Measurements from ENCODE around the gene HSF5. TPM values are rescaled to one million over a fixed set of nuclear protein-coding genes. Genes with fewer than 3 reads are reported as not detected.

HSF5 gene
- total and polyA plus RNA-seq, 2 of the 13 experiments (the other 11 are each of a cell fraction or from before 2014, with no cell fraction given): not detected

DNA sequence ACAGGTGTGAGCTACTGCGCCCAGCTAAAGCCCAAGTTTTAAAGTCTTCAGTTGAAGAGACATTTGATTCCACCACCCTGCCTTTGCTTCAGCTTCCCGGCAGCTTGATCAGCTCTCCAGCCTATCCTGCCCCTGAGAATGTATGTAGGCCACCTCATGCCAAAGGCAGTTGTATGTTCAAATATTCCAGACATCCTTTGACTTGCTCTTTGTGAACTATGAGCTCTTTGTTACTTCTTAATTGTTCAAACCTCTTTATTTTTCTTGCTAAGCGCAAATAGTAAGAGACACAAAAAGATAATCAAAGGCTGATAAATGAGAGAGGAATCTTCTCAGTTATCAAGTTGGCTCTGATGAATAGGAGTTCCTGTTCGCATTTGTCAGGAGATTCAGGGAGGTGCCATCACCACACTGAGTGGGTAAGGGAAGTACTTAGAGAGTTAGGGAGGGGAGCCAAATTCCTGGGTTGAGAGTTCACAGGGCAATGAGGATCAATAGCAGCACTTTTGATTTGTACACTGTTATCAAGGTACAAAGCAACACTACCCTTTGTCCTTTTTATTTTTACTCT lies 104.2 kb downstream of the HSF5 start (continued):
- TF ChIP-seq TCF7 (IDR thresholded peaks at IDR 0.05; ENCODE audit: low read depth) (peak; percentile 71), THAP11 (CRISPR knock-in tag; IDR thresholded peaks at IDR 0.05) (0 out of 2 replicates have a peak, but pooled peaks have one; percentile 12), ZNF501 (CRISPR knock-in tag; IDR thresholded peaks at IDR 0.05) (peak; percentile 78), GATAD2A (CRISPR knock-in tag; IDR thresholded peaks at IDR 0.05) (peak; percentile 89), FOXA3 (CRISPR knock-in tag; IDR thresholded peaks at IDR 0.05) (peak; percentile 57), NFKBIZ (CRISPR knock-in tag; IDR thresholded peaks at IDR 0.05) (peak; percentile 29; the same call in 1 of the 2 replicates), ZNF609 (CRISPR knock-in tag; IDR thresholded peaks at IDR 0.05; ENCODE audit: borderline replicate concordance) (0 out of 2 replicates have a peak, but pooled peaks have one; percentile 39), FOXA1 (IDR thresholded peaks at IDR 0.05) (no peak), FOXA1 (CRISPR knock-in tag; IDR thresholded peaks at IDR 0.05) (peak; percentile 41), NFYB (CRISPR knock-in tag; IDR thresholded peaks at IDR 0.05) (no peak), RCOR2 (CRISPR knock-in tag; IDR thresholded peaks at IDR 0.05) (0 out of 2 replicates have a peak, but pooled peaks have one; percentile 20), CEBPG (CRISPR knock-in tag; IDR thresholded peaks at IDR 0.05) (0 out of 2 replicates have a peak, but pooled peaks have one; percentile 11), SOX13 (IDR thresholded peaks at IDR 0.05) (no peak), SOX13 (CRISPR knock-in tag; conservative IDR thresholded peaks at IDR 0.05 in 1 of 2, IDR thresholded peaks at IDR 0.05 in 1 of 2) (peak in 1 of 2 experiments; percentile 89; a peak in 2 of 4 replicates), HNRNPK (IDR thresholded peaks at IDR 0.05; ENCODE audit: low read depth, low read length, poor library complexity, severe bottlenecking) (no peak), MIXL1 (CRISPR knock-in tag; IDR thresholded peaks at IDR 0.05) (peak; percentile 38)
- TF ChIP-seq, protein P1, sequence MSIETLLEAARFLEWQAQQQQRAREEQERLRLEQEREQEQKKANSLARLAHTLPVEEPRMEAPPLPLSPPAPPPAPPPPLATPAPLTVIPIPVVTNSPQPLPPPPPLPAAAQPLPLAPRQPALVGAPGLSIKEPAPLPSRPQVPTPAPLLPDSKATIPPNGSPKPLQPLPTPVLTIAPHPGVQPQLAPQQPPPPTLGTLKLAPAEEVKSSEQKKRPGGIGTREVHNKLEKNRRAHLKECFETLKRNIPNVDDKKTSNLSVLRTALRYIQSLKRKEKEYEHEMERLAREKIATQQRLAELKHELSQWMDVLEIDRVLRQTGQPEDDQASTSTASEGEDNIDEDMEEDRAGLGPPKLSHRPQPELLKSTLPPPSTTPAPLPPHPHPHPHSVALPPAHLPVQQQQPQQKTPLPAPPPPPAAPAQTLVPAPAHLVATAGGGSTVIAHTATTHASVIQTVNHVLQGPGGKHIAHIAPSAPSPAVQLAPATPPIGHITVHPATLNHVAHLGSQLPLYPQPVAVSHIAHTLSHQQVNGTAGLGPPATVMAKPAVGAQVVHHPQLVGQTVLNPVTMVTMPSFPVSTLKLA (IDR thresholded peaks at IDR 0.05): no peak
- TF ChIP-seq, protein P2, sequence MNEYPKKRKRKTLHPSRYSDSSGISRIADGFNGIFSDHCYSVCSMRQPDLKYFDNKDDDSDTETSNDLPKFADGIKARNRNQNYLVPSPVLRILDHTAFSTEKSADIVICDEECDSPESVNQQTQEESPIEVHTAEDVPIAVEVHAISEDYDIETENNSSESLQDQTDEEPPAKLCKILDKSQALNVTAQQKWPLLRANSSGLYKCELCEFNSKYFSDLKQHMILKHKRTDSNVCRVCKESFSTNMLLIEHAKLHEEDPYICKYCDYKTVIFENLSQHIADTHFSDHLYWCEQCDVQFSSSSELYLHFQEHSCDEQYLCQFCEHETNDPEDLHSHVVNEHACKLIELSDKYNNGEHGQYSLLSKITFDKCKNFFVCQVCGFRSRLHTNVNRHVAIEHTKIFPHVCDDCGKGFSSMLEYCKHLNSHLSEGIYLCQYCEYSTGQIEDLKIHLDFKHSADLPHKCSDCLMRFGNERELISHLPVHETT (CRISPR knock-in tag; conservative IDR thresholded peaks at IDR 0.05): 0 out of 2 replicates have a peak, but pooled peaks have one; percentile 12
- TF ChIP-seq, protein P3, sequence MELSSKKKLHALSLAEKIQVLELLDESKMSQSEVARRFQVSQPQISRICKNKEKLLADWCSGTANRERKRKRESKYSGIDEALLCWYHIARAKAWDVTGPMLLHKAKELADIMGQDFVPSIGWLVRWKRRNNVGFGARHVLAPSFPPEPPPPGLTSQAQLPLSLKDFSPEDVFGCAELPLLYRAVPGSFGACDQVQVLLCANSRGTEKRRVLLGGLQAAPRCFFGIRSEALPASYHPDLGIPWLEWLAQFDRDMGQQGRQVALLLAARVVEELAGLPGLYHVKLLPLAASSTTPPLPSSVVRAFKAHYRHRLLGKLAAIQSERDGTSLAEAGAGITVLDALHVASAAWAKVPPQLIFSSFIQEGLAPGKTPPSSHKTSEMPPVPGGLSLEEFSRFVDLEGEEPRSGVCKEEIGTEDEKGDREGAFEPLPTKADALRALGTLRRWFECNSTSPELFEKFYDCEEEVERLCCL (CRISPR knock-in tag; IDR thresholded peaks at IDR 0.05; ENCODE audit: borderline replicate concordance): no peak
- TF ChIP-seq, protein P4, sequence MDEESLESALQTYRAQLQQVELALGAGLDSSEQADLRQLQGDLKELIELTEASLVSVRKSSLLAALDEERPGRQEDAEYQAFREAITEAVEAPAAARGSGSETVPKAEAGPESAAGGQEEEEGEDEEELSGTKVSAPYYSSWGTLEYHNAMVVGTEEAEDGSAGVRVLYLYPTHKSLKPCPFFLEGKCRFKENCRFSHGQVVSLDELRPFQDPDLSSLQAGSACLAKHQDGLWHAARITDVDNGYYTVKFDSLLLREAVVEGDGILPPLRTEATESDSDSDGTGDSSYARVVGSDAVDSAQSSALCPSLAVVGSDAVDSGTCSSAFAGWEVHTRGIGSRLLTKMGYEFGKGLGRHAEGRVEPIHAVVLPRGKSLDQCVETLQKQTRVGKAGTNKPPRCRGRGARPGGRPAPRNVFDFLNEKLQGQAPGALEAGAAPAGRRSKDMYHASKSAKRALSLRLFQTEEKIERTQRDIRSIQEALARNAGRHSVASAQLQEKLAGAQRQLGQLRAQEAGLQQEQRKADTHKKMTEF (CRISPR knock-in tag; IDR thresholded peaks at IDR 0.05): peak; percentile 80

All from HepG2 (cell line).